ENCODE results near the gene CEP85. TPM values are rescaled to one million over a fixed set of nuclear protein-coding genes. Genes with fewer than 3 reads are reported as not detected.

The CEP85 gene
- total and polyA plus RNA-seq, 9 of the 15 experiments (the other 6 are each of a cell fraction or from before 2014, with no cell fraction given) = 42.1 to 140 (median 92.6) TPM

- no peak for TF ChIP-seq ZNF384 (IDR thresholded peaks at IDR 0.05; ENCODE audit: low read depth, low read length)
- TF ChIP-seq, protein P1, sequence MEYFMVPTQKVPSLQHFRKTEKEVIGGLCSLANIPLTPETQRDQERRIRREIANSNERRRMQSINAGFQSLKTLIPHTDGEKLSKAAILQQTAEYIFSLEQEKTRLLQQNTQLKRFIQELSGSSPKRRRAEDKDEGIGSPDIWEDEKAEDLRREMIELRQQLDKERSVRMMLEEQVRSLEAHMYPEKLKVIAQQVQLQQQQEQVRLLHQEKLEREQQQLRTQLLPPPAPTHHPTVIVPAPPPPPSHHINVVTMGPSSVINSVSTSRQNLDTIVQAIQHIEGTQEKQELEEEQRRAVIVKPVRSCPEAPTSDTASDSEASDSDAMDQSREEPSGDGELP (CRISPR knock-in tag; IDR thresholded peaks at IDR 0.05; ENCODE audit: borderline replicate concordance) = peak; percentile 71
- TF ChIP-seq TCFL5 (CRISPR knock-in tag; conservative IDR thresholded peaks at IDR 0.05) = no peak
- TF ChIP-seq TBL1XR1 (IDR thresholded peaks at IDR 0.05; ENCODE audit: low read length in 2 of 2) = no peak
- TF ChIP-seq GABPB1 (CRISPR knock-in tag; IDR thresholded peaks at IDR 0.05) = no peak
- TF ChIP-seq RB1 (IDR thresholded peaks at IDR 0.05; ENCODE audit: low read depth) = 0 out of 2 replicates have a peak, but pooled peaks have one; percentile 20
- TF ChIP-seq GATAD2A (IDR thresholded peaks at IDR 0.05) = no peak
- no peak for TF ChIP-seq PHB (CRISPR knock-in tag; IDR thresholded peaks at IDR 0.05)
- TF ChIP-seq ZNF780A (CRISPR knock-in tag; IDR thresholded peaks at IDR 0.05) = no peak
- peak; percentile 49 for TF ChIP-seq ARID1B (IDR thresholded peaks at IDR 0.05)
- no peak for TF ChIP-seq KDM4B (IDR thresholded peaks at IDR 0.05; ENCODE audit: borderline replicate concordance in 2 of 2, low read depth in 1 of 2)
- peak in 1 of 2 experiments; percentile 61; a peak in 1 of 3 replicates for TF ChIP-seq CBX3 (IDR thresholded peaks at IDR 0.05; ENCODE audit: borderline replicate concordance in 1 of 2, low read length in 2 of 2)
- TF ChIP-seq ZNF830 (CRISPR knock-in tag; IDR thresholded peaks at IDR 0.05) = no peak
- TF ChIP-seq, protein P2, sequence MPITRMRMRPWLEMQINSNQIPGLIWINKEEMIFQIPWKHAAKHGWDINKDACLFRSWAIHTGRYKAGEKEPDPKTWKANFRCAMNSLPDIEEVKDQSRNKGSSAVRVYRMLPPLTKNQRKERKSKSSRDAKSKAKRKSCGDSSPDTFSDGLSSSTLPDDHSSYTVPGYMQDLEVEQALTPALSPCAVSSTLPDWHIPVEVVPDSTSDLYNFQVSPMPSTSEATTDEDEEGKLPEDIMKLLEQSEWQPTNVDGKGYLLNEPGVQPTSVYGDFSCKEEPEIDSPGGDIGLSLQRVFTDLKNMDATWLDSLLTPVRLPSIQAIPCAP (CRISPR knock-in tag; IDR thresholded peaks at IDR 0.05; ENCODE audit: borderline replicate concordance) = no peak
- no peak for TF ChIP-seq STAG1 (CRISPR knock-in tag; IDR thresholded peaks at IDR 0.05; ENCODE audit: borderline replicate concordance)
- TF ChIP-seq EP400 (IDR thresholded peaks at IDR 0.05) = no peak
- no peak for TF ChIP-seq KLF16 (IDR thresholded peaks at IDR 0.05)
- TF ChIP-seq RFX1 (IDR thresholded peaks at IDR 0.05) = no peak
- no peak for TF ChIP-seq SRSF9 (IDR thresholded peaks at IDR 0.05; ENCODE audit: borderline replicate concordance, low read depth, low read length)
- no peak for TF ChIP-seq ARID3A (IDR thresholded peaks at IDR 0.05; ENCODE audit: borderline replicate concordance, low read depth, low read length)
- TF ChIP-seq ZNF408 (CRISPR knock-in tag; IDR thresholded peaks at IDR 0.05; ENCODE audit: low read depth) = no peak
- no peak for TF ChIP-seq MECOM (CRISPR knock-in tag; IDR thresholded peaks at IDR 0.05)
- TF ChIP-seq CREM (IDR thresholded peaks at IDR 0.05; ENCODE audit: low read depth) = no peak
- TF ChIP-seq E4F1 (CRISPR knock-in tag; IDR thresholded peaks at IDR 0.05; ENCODE audit: borderline replicate concordance) = no peak
- peak; percentile 46; the same call in 1 of the 2 replicates for TF ChIP-seq ESRRA (IDR thresholded peaks at IDR 0.05; ENCODE audit: borderline replicate concordance, low read depth)
Observed at GRCh38 chr1:26288311-26288941, 54.4 kb downstream of the CEP85 start (continued).

All from K562 (cell line).